HG02759 (cell line): ENCODE measurements around the gene WIPF3.

Source experiments
- ATAC-seq: cut with Tn5 transposase; IDR thresholded peaks from one replicate; pipeline ENCODE4 v1.9.1; 2021; ENCODE audit warnings: mild to moderate bottlenecking, moderate library complexity; ENCODE audit not compliant: unreplicated experiment

The WIPF3 gene

DNA sequence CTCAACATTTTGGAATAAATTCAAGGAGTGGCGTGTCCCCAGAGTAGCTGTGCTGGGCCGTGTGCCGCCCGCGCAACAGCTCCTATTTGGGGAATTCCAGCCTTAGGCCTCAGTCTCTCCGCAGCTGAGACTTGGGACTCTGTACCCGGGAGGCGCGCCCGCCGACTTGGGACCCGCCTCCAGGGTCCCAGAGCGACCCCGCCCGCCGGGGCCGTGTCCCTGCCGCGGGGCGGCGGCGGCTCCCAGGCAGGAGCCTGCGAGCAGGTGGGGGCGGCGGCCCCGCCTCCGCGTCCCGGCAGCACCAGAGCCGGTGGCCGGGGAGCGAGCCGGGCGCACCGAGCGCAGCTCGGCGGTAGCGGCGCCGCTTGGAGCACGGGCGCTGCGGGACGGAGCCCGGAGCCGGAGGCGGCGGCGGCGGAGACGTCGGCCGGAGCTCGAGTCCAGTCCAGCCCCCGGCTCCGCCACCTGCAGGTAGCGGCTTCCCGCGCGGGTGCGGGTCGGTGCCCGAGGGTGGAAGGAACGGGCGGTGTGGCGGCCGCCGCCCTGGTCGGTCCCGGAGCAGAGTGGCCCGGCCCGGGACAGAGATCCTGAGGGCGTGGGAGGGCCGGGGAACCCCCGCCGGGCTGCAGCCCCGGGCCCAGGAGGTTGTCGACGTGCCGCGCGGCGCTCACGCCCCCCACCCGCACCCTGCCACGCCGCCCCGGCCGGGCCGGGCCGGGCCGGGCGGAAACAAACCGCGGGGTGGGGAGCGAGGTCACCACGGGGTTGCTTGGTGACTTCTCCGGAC is at the start of gene WIPF3:
WIPF3 (plus strand) TSS at position 301 of the 787 bp plus-strand sequence. CDS start 28,217 bp downstream, outside the sequence.
- ATAC-seq = no peak

DNA sequence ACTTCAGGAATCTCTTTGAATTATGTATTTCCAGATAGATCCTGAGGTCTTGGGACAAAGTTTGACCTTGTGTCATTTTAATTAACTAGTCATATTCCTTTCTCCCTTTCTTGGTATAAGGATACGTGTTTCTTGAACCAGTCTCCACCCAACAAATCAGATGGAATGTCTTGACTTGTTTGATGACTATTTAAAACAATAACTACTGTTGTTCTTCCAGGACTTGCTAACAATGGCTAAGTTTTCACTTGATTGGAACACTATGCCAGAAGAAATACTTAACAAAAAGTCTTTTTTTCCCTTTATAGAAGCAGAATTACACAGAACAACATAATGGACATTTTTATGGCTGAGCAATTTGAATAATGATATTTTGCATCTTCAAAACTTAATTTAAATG is 43.0 kb upstream of the WIPF3 start:
- no peak for ATAC-seq

GRCh38 chr7:29764227-29764626 is 42.1 kb upstream of the WIPF3 start:
- ATAC-seq = no peak

GRCh38 chr7:29765490-29765889 is 40.8 kb upstream of the WIPF3 start:
- no peak for ATAC-seq

DNA sequence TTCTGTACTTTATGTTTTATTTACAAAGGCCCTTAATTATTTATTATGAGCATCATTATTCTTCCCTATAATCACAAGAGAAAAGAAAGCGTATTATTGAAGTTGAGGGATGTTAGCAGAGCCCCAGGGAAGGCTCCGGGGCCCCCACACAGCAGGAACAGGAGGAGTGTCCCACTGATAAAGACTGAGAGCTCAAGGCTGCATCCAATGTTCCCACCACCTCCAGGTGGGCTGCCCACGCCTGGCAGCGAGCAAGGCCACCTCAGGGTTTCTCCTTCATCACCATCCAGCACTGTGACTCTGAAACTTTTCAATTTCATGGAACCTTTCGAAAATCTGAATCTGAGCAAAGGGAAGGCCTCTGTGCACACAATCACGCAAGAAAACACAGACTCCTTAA is 35.9 kb upstream of the WIPF3 start:
- no peak for ATAC-seq

DNA sequence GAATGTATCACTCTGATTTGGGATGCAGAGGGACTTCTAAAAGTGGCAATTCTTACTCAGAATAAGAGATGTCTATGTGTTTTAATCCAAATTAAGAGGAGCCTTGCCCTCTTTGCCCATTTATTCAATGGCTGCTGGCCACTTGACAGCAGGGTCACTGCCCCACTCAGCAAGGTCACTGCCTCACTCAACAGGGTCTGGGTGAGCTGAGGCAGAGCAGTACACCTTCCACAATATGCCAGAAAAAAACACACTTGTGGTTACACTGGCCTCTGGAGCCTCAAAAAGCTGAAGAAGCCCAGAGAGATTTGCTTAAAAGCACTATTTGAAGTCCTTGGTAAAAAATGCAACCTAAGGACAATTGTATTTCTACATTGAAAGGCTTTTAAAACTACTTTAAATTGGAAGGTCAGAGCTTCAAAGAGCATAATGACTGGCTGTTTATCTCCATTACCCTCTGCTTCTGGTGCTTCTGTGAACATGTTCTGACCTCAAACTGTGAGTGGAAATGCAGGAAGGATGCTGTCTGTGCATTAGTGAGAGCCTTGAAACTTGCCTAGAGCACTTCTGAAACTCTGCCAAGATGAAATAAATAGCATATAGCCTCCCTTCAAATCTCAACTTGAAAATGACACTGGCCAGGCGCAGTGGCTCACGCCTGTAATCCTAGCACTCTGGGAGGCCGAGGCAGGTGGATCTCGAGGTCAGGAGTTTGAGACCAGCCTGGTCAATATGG is 35.1 kb upstream of the WIPF3 start:
- no peak for ATAC-seq

GRCh38 chr7:29779017-29779416 is 27.3 kb upstream of the WIPF3 start:
- ATAC-seq = no peak

GRCh38 chr7:29780346-29780745 is 26.0 kb upstream of the WIPF3 start:
- no peak for ATAC-seq

GRCh38 chr7:29783671-29784070 is 22.6 kb upstream of the WIPF3 start:
- no peak for ATAC-seq

- no peak for ATAC-seq
Observed at GRCh38 chr7:29793507-29793906, 12.8 kb upstream of the WIPF3 start.

DNA sequence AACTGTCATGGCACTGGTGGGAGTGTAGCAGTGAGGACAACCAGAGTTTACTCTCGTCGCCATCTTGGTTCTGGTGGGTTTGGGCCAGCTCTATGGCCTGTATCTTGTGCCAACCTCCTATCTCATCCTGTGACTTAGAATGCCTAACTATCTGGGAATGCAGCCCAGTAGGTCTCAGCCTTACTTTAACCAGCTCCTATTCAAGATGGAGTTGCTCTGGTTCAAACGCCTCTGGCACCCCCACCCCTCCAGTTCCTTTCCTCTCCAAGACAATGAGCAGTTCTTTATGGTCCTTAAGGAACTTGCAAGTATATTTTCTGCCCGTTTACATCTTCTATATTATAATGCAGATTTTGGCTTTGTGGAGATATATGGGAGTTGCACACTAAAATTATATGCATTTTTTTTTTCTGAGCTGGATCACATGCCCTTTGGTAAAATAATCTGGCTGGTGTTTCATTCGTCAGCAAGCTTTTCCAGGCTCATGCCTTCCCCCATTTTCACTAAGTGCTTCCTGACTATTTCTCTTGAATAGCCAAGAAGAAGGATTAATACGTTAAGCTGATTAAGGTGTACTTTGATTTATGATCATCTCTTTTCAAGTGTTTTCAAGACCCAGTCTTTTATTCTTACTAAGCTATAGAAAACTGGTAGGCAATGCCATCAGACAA is 11.2 kb upstream of the WIPF3 start:
- ATAC-seq = no peak

- ATAC-seq = no peak
Observed at GRCh38 chr7:29795696-29796580, 10.4 kb upstream of the WIPF3 start.

DNA sequence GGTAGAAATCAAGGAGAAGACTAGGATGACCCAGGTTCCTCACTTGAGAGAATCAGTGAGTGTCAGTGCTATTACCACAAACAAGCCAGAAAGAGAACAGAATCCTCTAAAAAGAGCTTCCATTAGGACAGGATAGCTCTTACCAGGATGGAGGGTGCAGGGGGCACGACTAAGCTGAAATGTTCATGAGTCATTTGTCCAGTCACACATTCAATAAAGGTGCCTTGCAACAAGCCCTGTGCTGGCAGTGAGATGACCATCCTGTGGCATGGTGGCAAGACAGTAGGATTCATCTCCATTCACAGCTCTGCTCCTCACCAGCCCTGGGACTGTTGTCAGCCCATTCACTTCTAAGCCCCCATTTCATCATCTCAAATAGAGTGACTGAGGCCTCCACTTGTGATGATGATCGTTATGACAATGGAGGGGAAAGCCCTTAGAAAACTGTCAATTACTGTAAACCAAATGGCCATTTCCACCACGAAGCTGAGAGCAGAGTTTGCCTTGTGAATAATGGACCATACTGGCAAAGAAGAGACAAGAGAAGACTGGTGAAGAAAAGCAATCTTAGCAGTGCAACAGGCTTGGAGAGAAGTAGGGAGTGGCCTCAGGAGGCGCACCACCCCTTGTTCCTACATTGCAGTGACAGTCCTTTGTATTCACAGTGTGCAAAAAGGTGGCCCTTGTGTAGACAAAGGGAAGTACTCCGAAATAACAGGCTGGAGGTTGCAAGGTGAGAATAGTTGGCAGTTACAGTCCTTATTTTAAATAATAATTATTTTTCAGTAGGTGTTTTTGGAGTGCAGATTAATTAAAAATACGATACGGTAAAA is 9.0 kb upstream of the WIPF3 start:
- ATAC-seq = no peak

DNA sequence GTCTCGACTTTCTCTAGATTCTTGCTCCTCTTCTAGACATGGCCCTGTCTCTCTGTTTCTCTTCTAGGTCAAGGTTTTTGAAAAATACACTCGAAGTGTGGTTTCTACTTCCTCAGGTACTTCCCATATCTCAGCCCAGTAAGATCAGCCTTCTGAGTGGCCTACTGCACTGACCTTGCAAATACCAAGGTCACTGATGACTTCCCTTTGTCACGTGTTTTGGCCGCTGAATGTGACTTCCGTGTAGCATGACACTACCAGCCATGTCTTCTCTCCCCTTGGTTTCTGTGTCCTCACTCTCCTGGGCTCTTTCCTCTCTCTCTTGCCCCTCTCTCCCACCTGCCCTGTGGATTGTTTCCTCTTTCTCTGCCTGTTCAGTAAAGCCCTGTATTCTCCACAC is 7.9 kb upstream of the WIPF3 start:
- ATAC-seq = no peak

- ATAC-seq = no peak
Observed at GRCh38 chr7:29801929-29802328, 4.4 kb upstream of the WIPF3 start.

DNA sequence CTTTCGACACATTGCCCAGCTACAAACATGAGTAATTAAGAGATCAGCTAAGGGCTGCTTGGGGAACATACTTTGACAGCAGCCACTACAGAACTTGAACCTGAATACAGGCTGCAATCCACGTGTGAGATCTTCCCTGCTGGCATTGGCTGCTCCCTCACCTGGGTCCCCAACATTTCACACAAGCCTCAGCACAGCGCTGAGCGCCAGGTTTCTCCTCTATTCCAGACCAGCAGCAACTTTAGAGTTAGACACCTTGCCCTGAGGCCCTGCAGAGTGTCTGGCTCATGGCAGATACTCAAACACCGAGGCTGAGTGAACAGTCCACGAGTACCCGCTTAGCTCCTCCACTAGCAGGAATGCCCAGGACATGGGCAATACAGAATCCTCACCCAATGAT is 1.3 kb upstream of the WIPF3 start:
- no peak for ATAC-seq

GRCh38 chr7:29805886-29806207 is 461 bp upstream of the WIPF3 start:
- no peak for ATAC-seq

GRCh38 chr7:29806995-29807841 is 910 bp downstream of the WIPF3 start:
- no peak for ATAC-seq
